ENCODE results near the gene CEMIP2.

DNA sequence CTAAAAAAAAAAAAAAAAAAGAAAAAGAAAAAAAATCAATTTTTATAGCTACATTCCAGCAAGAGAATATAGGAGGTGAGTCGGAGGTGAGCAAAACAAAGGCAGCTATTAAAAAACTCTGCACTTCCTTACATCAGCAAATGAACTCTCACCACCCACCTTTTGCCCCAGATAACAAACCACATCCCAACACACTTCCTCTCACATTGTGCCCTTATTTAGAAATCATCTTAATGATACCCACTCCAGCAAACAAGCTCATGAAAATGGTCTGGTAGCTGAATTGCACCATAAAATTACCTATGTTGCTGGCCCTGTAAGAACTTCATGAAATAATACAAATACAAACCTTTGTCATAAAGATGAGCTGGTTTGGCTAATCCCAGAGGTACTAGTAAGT lies 82.9 kb downstream of the CEMIP2 start:
- TF ChIP-seq, protein P1, sequence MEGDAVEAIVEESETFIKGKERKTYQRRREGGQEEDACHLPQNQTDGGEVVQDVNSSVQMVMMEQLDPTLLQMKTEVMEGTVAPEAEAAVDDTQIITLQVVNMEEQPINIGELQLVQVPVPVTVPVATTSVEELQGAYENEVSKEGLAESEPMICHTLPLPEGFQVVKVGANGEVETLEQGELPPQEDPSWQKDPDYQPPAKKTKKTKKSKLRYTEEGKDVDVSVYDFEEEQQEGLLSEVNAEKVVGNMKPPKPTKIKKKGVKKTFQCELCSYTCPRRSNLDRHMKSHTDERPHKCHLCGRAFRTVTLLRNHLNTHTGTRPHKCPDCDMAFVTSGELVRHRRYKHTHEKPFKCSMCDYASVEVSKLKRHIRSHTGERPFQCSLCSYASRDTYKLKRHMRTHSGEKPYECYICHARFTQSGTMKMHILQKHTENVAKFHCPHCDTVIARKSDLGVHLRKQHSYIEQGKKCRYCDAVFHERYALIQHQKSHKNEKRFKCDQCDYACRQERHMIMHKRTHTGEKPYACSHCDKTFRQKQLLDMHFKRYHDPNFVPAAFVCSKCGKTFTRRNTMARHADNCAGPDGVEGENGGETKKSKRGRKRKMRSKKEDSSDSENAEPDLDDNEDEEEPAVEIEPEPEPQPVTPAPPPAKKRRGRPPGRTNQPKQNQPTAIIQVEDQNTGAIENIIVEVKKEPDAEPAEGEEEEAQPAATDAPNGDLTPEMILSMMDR (IDR thresholded peaks at IDR 0.05) = no peak
- no peak for TF ChIP-seq POLR2A (IDR thresholded peaks at IDR 0.05)
